Measurements from ENCODE around the gene CFAP221. TPM values are rescaled to one million over a fixed set of nuclear protein-coding genes. Genes with fewer than 3 reads are reported as not detected.
"Not testable (repeated sequence)": the region's sequence is repeated elsewhere in the genome, so short reads cannot be mapped to it uniquely, and the experiment has no call there.

Gene CFAP221
- total and polyA plus RNA-seq, 8 donors: 10.1 to 25.3 (median 15.2) TPM

DNA sequence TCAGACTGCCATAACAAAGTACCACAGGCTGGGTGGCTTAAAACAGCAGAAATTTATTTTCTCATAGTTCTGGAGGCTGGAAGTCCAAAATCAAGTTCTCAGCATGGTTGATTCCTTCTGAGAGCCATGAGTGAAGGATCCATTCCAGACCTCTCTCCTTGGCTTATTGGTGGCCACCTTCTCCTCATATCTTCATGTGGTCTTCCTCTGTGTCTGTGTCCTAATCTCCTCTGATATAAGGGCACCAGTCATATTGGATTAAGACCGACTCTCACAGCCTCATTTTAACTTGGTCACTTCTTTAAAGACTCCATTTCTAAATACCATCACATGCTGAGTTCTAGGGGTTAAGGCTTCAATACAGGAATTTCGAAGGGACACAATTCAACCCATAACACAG is 65.1 kb downstream of the CFAP221 start:
- Histone ChIP-seq H3K9me3 (no peaks in the 10 kb centered on the region), H3K27ac (no peak overlapping the region), H3K4me1 (no peaks in the 10 kb centered on the region), H3K36me3 (no peaks in the 10 kb centered on the region), H3K4me3 (no peak overlapping the region), H3K27me3 (no peaks in the 10 kb centered on the region)
- DNase-seq (no peak), FAIRE-seq (no peak), ATAC-seq (no peak)
- intact Hi-C loops (cut with DNase I): no loop called here
- WGBS, 2 donors: 68 to 72% methylated on average over 2 of the region's 2 CpGs
- TF ChIP-seq, protein P1, sequence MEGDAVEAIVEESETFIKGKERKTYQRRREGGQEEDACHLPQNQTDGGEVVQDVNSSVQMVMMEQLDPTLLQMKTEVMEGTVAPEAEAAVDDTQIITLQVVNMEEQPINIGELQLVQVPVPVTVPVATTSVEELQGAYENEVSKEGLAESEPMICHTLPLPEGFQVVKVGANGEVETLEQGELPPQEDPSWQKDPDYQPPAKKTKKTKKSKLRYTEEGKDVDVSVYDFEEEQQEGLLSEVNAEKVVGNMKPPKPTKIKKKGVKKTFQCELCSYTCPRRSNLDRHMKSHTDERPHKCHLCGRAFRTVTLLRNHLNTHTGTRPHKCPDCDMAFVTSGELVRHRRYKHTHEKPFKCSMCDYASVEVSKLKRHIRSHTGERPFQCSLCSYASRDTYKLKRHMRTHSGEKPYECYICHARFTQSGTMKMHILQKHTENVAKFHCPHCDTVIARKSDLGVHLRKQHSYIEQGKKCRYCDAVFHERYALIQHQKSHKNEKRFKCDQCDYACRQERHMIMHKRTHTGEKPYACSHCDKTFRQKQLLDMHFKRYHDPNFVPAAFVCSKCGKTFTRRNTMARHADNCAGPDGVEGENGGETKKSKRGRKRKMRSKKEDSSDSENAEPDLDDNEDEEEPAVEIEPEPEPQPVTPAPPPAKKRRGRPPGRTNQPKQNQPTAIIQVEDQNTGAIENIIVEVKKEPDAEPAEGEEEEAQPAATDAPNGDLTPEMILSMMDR (IDR thresholded peaks at IDR 0.05): no peak

GRCh38 chr2:119614140-119614539 is 69.9 kb downstream of the CFAP221 start:
- H3K9me3 ChIP-seq; H3K4me3 ChIP-seq; H3K27me3 ChIP-seq; H3K4me1 ChIP-seq; FAIRE-seq; intact Hi-C loops (cut with DNase I); H3K27ac ChIP-seq; H3K36me3 ChIP-seq; ATAC-seq; DNase-seq: not testable (repeated sequence)

DNA sequence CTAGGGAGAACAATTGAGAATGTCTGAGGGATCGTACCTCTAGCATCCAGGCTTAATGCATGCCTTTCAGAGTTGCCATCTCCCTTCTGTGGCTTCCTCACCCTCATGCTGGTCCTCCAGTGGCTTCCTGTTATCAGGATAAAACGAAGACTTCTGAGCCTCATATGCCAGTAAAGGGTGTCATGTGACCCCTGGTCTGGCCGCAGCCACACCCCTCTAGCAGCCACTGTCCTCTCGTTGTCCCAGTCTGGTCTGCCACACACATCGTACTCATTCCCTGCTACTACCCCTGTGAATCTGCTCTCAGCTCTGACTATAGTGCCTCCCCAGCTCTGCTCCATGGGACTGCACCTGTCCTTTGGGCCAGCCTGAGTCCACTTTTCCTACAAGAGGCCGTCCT is 72.2 kb downstream of the CFAP221 start:
- ATAC-seq: no peak
- no peak overlapping the region for H3K4me3 ChIP-seq
- TF ChIP-seq, protein P1 (IDR thresholded peaks at IDR 0.05): no peak
- intact Hi-C loops (cut with DNase I): no loop called here
- H3K36me3 ChIP-seq: no peaks in the 10 kb centered on the region
- no peak overlapping the region for H3K27ac ChIP-seq
- DNase-seq: no peak
- WGBS, 2 donors: 84 to 92% methylated on average over 6 of the region's 6 CpGs
- no peaks in the 10 kb centered on the region for H3K4me1 ChIP-seq
- H3K27me3 ChIP-seq: no peaks in the 10 kb centered on the region
- H3K9me3 ChIP-seq: no peaks in the 10 kb centered on the region
- no peak for FAIRE-seq

DNA sequence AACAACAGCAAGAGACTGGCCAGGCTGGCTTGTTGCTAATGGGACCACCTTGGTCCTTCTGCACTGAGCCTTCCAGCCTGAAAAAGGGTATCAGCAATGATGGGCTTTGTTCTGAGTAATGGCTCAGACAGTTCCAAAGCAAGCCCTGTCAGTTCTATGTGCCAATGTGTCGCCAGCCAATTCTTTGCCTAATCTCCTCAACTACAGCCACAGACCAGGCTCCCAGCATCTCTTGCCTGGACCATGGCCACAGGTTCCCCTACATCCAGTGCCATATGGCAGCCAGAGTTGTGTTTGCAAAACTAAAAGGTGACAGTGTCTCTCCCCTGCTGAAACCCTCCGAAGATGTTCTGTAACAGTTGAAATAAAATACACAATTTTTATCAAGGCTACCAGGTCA is 73.2 kb downstream of the CFAP221 start:
- TF ChIP-seq, protein P1 (IDR thresholded peaks at IDR 0.05): no peak

GRCh38 chr2:119618725-119619124 is 74.5 kb downstream of the CFAP221 start:
- H3K36me3 ChIP-seq; H3K27me3 ChIP-seq; H3K4me3 ChIP-seq; ATAC-seq; intact Hi-C loops (cut with DNase I); H3K4me1 ChIP-seq; H3K27ac ChIP-seq; H3K9me3 ChIP-seq; FAIRE-seq; DNase-seq: not testable (repeated sequence)
- 70 to 84% methylated on average over 7 of the region's 7 CpGs for WGBS, 2 donors

More for the DNA sequence above, 73.2 kb downstream of the CFAP221 start:
- no peak for ATAC-seq
- Histone ChIP-seq H3K4me1 (no peaks in the 10 kb centered on the region), H3K27ac (no peak overlapping the region), H3K9me3 (no peaks in the 10 kb centered on the region), H3K27me3 (no peaks in the 10 kb centered on the region), H3K36me3 (no peaks in the 10 kb centered on the region), H3K4me3 (no peak overlapping the region)
- DNase-seq: no peak
- WGBS, 2 donors: 73 to 81% methylated on average over 2 of the region's 2 CpGs
- no peak for FAIRE-seq
- intact Hi-C loops (cut with DNase I): no loop called here

DNA sequence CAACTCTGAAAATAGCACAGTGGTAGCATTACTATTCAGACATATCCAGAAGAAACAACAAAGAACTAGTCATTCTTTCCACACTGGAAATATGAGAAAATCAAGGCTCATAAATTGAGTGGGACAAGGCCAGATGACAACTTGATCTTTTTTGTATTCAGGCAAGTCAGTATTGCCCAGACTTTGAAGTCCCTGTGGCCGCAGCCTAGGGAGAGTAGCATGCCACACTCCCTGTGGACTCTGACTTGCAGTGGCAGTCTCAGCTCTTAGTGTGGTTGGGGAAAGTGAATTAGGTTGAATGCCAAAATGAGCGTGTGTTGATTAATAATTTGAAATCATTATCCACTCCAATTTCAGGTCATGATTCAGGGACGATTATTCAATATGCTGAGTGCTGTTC is 81.0 kb downstream of the CFAP221 start:
- WGBS, 2 donors: 72 to 85% methylated on average over 3 of the region's 3 CpGs
- FAIRE-seq: no peak

More for the DNA sequence above, 81.0 kb downstream of the CFAP221 start:
- no peak for DNase-seq
- H3K4me3 ChIP-seq: no peak overlapping the region
- H3K27me3 ChIP-seq: no peaks in the 10 kb centered on the region
- TF ChIP-seq, protein P1 (IDR thresholded peaks at IDR 0.05): no peak
- H3K4me1 ChIP-seq: no peaks in the 10 kb centered on the region
- no peak overlapping the region for H3K27ac ChIP-seq
- no peak for ATAC-seq
- H3K9me3 ChIP-seq: no peaks in the 10 kb centered on the region
- intact Hi-C loops (cut with DNase I): no loop called here
- no peaks in the 10 kb centered on the region for H3K36me3 ChIP-seq
